ENCODE results near the gene ZSWIM5.

GRCh38 chr1:45067806-45068205 lies 138.6 kb downstream of the ZSWIM5 start:
- TF ChIP-seq CTCF (IDR thresholded peaks at IDR 0.05; ENCODE audit: control extremely low read depth in 1 of 3, insufficient read depth in 1 of 3, low read depth in 1 of 3, low read length in 3 of 3): no peak
- no peak for TF ChIP-seq BCL11A (IDR thresholded peaks at IDR 0.05; ENCODE audit: low read depth in 2 of 2, low read length in 2 of 2)
- no peak for TF ChIP-seq CHD1 (IDR thresholded peaks at IDR 0.05; ENCODE audit: low read depth, low read length)
- TF ChIP-seq SP1 (IDR thresholded peaks at IDR 0.05; ENCODE audit: low read depth, low read length): no peak
- no peak for TF ChIP-seq YY1 (IDR thresholded peaks at IDR 0.05; ENCODE audit: low read depth, low read length)
- no peak for TF ChIP-seq CREB1 (IDR thresholded peaks at IDR 0.05)
- TF ChIP-seq EP300 (IDR thresholded peaks at IDR 0.05; ENCODE audit: borderline replicate concordance in 1 of 2, low read depth in 2 of 2, low read length in 2 of 2): no peak
- TF ChIP-seq EZH2 (IDR thresholded peaks at IDR 0.05; ENCODE audit: low read depth, low read length, severe bottlenecking): no peak
